Cardiac fibroblast (primary cell): Measurements from ENCODE around the gene TESK2.

Experiments
- DNase-seq, 2 donors: peaks; one replicate each; pipeline versions ENCODE4 v3.0.0 to v3.0.0-alpha.2; 2010; ENCODE audit warnings: low read depth in 2 of 2
- H3K4me3 ChIP-seq, 2 donors: replicated peaks in 1 of 2; 1 replicate in 1 of 2; 2 replicates in 1 of 2; pipeline ENCODE4 v1.5.1; 2011; ENCODE audit warnings: low read depth in 2 of 2, low read length in 2 of 2, mild to moderate bottlenecking in 2 of 2, moderate library complexity in 1 of 2
- TF ChIP-seq, protein P1 (sequence below): IDR thresholded peaks from one replicate; pipeline ENCODE4 v1.5.1; 2011; ENCODE audit warnings: low read depth, mild to moderate bottlenecking, low read length, inconsistent platforms

TESK2 gene

GRCh38 chr1:45355683-45356082 is 135.3 kb downstream of the TESK2 start:
- DNase-seq = no peak
- TF ChIP-seq, protein P1, sequence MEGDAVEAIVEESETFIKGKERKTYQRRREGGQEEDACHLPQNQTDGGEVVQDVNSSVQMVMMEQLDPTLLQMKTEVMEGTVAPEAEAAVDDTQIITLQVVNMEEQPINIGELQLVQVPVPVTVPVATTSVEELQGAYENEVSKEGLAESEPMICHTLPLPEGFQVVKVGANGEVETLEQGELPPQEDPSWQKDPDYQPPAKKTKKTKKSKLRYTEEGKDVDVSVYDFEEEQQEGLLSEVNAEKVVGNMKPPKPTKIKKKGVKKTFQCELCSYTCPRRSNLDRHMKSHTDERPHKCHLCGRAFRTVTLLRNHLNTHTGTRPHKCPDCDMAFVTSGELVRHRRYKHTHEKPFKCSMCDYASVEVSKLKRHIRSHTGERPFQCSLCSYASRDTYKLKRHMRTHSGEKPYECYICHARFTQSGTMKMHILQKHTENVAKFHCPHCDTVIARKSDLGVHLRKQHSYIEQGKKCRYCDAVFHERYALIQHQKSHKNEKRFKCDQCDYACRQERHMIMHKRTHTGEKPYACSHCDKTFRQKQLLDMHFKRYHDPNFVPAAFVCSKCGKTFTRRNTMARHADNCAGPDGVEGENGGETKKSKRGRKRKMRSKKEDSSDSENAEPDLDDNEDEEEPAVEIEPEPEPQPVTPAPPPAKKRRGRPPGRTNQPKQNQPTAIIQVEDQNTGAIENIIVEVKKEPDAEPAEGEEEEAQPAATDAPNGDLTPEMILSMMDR = no peak
- H3K4me3 ChIP-seq = no peak overlapping the region

GRCh38 chr1:45354838-45355237 is 136.1 kb downstream of the TESK2 start:
- TF ChIP-seq, protein P1 = no peak
- H3K4me3 ChIP-seq = no peak overlapping the region
- DNase-seq = no peak

- H3K4me3 ChIP-seq = no peak overlapping the region
- TF ChIP-seq, protein P1 = no peak
- no peak for DNase-seq
These were observed 137.3 kb downstream of the TESK2 start for GRCh38 chr1:45353685-45354084.

GRCh38 chr1:45351508-45351907 is 139.5 kb downstream of the TESK2 start:
- TF ChIP-seq, protein P1 = no peak
- DNase-seq = no peak
- H3K4me3 ChIP-seq = no peak overlapping the region

DNA sequence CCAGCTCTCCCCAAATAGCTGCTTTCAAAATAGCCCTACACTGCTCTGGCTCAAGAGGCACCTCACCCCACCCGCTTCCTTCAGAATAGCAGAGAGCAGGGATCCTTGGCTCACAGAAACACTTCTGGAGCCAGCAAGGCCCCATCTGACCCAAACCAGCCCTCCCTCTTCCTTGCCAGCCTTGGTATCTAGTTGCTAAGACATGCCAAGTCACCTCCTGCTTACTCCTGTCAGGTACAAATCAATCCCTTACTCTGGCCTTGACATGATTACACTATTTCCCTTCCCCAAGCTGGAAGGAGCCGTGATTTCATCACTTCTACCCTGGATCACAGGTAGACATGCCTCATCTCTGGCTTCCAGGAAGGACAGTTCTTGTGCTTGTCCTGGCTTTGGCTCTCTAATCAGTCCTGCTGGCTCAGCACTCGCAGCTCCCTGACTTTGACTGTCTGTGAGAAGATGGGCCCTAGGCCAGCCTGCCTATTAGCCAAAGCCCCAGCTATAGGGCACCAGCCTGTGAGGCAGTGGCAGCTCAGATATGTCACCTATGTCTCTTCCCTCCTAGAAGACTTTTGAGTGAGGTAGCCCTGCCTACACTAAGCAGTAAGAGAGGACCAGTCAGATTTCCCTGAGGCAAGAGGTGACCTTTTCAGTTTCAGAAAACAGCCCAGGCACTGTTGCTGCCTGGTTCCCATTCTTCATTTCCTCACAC is 141.8 kb downstream of the TESK2 start:
- TF ChIP-seq, protein P1 = no peak
- peak in 1 of 2 donors; percentile 43 for DNase-seq
- no peak overlapping the region for H3K4me3 ChIP-seq

- TF ChIP-seq, protein P1 = no peak
- no peak for DNase-seq
- H3K4me3 ChIP-seq = no peak overlapping the region
These were observed 142.4 kb downstream of the TESK2 start for GRCh38 chr1:45348609-45348965.

DNA sequence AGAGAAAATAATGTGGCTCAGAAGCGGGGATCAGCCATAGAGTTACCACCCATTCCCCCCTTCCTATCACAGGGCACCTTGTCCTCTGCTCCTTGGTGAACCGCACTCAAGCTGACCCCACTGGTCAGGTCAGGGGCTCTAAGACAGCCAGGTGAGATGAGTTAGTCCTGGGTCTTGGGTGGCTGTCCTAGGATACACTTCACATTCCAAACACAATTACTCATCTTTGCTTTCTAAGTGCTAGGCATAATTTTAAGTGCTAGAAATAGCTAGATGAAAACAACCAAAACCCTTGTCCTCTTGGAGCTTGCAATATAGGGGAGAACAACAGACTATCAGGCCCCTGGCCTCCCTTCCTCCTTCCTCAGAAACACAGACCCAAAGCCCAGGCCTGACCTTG is 142.9 kb downstream of the TESK2 start:
- H3K4me3 ChIP-seq = no peak overlapping the region
- peak; percentile 26 to 41 for DNase-seq
- TF ChIP-seq, protein P1 = no peak
